Measurements from ENCODE around the gene LAMA3. TPM values are rescaled to one million over a fixed set of nuclear protein-coding genes. Genes with fewer than 3 reads are reported as not detected.

LAMA3 gene
- total RNA-seq, 1 donor from 2014 or later = 106 TPM

DNA sequence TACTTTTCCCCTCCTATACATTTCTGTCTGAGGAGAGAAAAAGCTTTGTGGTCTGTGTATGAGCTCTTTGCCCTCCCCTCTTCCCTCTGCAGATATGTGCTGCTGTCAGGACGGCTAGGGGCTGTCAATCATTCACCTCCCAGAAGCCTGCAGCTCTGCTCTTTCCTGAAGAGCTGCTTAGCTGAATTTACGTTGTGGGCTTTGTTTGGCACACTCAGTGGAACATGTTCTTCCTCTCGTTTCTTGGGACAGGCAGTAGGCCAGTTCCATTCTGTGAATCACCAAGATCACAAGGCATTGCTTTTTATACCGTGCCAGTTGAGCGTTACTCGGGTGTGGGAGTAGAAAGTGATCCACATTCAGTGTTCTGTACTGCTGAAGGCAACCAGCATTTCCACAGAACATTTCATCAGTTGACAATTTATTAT lies 136.7 kb downstream of the LAMA3 start:
- no peaks in the 10 kb centered on the region for H3K36me3 ChIP-seq
- H3K4me1 ChIP-seq = peaks cover 31% of the 10 kb centered on the region
- no peak overlapping the region for H3K4me3 ChIP-seq
- peak in 1 of 2 donors; percentile 97 for DNase-seq (ENCODE audit: extremely low spot score in 2 of 2)
- no peaks in the 10 kb centered on the region for H3K27me3 ChIP-seq
- intact Hi-C loops (cut with DNase I) = loop anchor here (5.0 kb wide), 1 partner anchor 186 kb away; the partner anchor contains the start of gene TTC39C
- H3K27ac ChIP-seq = peak overlapping the region; percentile 81
- TF ChIP-seq POLR2AphosphoS5 (IDR thresholded peaks at IDR 0.05; ENCODE audit: insufficient read depth in 1 of 2, low read depth in 1 of 2) (peak; percentile 49 to 99), POLR2A (IDR thresholded peaks at IDR 0.05) (peak in 1 of 2 donors; percentile 9)
- TF ChIP-seq, protein P1, sequence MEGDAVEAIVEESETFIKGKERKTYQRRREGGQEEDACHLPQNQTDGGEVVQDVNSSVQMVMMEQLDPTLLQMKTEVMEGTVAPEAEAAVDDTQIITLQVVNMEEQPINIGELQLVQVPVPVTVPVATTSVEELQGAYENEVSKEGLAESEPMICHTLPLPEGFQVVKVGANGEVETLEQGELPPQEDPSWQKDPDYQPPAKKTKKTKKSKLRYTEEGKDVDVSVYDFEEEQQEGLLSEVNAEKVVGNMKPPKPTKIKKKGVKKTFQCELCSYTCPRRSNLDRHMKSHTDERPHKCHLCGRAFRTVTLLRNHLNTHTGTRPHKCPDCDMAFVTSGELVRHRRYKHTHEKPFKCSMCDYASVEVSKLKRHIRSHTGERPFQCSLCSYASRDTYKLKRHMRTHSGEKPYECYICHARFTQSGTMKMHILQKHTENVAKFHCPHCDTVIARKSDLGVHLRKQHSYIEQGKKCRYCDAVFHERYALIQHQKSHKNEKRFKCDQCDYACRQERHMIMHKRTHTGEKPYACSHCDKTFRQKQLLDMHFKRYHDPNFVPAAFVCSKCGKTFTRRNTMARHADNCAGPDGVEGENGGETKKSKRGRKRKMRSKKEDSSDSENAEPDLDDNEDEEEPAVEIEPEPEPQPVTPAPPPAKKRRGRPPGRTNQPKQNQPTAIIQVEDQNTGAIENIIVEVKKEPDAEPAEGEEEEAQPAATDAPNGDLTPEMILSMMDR (IDR thresholded peaks at IDR 0.05) = no peak
- no peaks in the 10 kb centered on the region for H3K9me3 ChIP-seq

DNA sequence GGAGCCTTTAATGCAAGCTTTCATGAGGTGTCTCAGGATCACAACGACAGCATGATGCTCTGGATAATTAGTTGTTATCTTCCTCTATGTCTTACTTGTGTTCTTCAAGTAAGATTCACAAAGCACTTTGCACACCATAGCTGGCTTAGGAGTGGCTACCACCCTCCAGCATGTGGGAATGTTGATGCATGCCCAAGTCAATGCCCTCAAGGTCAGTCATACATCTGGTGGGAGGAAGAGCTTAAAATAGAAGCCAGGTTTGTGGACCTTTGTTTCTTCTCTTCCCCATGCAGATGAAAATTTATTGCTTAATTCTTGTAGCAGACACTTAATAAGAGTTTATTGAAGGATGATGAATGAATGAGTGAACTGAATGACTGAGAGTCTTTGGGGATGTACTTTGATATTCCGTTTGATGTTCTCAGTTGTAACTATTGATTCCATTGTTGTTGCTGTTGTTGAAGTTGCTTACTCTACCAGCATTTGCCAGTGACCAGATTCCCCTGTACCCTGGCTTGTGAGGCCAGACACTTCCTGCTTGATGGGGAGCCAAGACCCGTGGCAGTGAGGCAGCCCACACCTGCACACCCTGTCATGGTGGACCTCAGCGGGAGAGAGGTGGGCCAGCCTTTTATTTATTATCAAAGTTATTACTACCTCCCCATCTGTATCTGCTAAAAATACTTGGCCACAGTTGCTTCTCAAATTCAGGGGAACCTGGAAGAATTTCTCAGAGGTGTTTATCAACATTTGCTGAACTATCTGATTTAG lies 137.8 kb downstream of the LAMA3 start:
- Histone ChIP-seq H3K9me3 (no peaks in the 10 kb centered on the region), H3K27ac (peak overlapping the region; percentile 81), H3K36me3 (no peaks in the 10 kb centered on the region), H3K4me1 (peaks cover 31% of the 10 kb centered on the region), H3K4me3 (no peak overlapping the region), H3K27me3 (no peaks in the 10 kb centered on the region)
- intact Hi-C loops (cut with DNase I) = loop anchor here (5.0 kb wide), 1 partner anchor 185 kb away; the partner anchor contains the start of gene TTC39C
- peak in 1 of 2 donors; percentile 87 for DNase-seq (ENCODE audit: extremely low spot score in 2 of 2)
- TF ChIP-seq POLR2A (IDR thresholded peaks at IDR 0.05) (no peak), POLR2AphosphoS5 (IDR thresholded peaks at IDR 0.05; ENCODE audit: insufficient read depth in 1 of 2, low read depth in 1 of 2) (no peak)
- TF ChIP-seq, protein P1 (IDR thresholded peaks at IDR 0.05) = no peak

DNA sequence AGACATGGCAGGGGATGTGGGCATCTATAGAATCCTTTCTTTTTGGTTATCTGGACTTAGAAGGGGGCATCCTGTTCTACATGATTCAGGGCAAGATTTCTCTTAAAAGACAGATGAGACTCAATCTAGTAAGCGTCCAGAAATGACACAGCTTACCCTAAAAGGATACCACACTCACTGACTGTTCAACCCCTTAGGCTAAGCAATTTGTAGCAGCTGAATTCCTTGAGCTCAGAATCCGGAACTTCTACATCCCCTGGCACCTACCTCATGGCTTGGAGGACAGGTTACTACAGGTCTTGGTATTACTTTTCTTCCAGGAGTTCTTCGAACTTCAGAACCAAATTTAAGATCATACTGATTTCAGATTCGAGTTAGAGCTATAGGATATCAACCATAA lies 138.4 kb downstream of the LAMA3 start:
- TF ChIP-seq POLR2AphosphoS5 (IDR thresholded peaks at IDR 0.05; ENCODE audit: insufficient read depth in 1 of 2, low read depth in 1 of 2) (no peak), POLR2A (IDR thresholded peaks at IDR 0.05) (no peak)
- TF ChIP-seq, protein P1 (IDR thresholded peaks at IDR 0.05) = no peak
- intact Hi-C loops (cut with DNase I) = loop anchor here (5.0 kb wide), 1 partner anchor 185 kb away; the partner anchor contains the start of gene TTC39C
- Histone ChIP-seq H3K9me3 (no peaks in the 10 kb centered on the region), H3K4me1 (peaks cover 31% of the 10 kb centered on the region), H3K27ac (peak overlapping the region; percentile 81), H3K27me3 (no peaks in the 10 kb centered on the region), H3K36me3 (no peaks in the 10 kb centered on the region), H3K4me3 (no peak overlapping the region)
- DNase-seq (ENCODE audit: extremely low spot score in 2 of 2) = peak in 1 of 2 donors; percentile 81

DNA sequence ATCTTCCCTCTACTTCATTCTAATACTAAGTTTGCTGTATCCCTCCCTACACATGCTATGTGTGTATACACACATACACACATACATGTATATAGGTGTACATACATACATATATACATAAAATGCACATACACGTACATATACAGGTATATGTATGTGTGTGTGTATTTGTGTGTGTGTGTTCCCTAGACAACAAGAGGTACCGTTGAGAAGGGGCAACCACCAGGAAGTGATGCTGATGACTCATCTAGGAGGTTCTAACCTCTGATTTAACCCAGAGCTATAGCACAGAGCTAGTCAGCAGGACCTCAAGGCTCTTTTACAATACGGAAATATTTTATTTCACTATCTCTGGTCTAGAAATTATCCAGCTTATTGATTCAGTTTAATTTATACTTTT lies 139.2 kb downstream of the LAMA3 start:
- TF ChIP-seq POLR2AphosphoS5 (IDR thresholded peaks at IDR 0.05; ENCODE audit: insufficient read depth in 1 of 2, low read depth in 1 of 2) = no peak
- TF ChIP-seq, protein P1 (IDR thresholded peaks at IDR 0.05) = no peak
- TF ChIP-seq POLR2A (IDR thresholded peaks at IDR 0.05) = no peak
- Histone ChIP-seq H3K27me3 (no peaks in the 10 kb centered on the region), H3K36me3 (no peaks in the 10 kb centered on the region), H3K4me3 (no peak overlapping the region), H3K9me3 (no peaks in the 10 kb centered on the region), H3K4me1 (peaks cover 31% of the 10 kb centered on the region), H3K27ac (peak overlapping the region; percentile 15)
- intact Hi-C loops (cut with DNase I) = loop anchor here (5.0 kb wide), 1 partner anchor 184 kb away; the partner anchor contains the start of gene TTC39C
- peak in 1 of 2 donors; percentile 44 for DNase-seq (ENCODE audit: extremely low spot score in 2 of 2)

DNA sequence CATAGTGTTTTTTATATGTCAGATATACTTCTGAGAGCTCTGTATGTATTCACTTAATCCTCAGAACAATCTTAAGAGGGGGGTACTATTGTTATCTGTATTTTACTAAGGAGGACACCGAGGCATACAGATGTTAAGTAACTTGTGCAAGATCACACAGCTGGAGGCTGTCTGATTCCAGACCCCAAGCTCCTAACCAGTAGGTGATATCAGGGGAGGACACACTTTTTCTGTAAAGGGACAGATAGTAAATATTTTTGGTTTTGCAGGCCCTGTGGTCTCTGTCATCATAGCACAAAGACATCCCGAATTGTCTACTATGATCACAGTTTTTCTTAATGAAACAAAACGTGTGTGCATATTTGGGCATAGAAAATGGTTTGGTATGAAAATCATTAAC lies 143.7 kb downstream of the LAMA3 start:
- Histone ChIP-seq H3K4me3 (no peak overlapping the region), H3K4me1 (no peaks in the 10 kb centered on the region), H3K27ac (no peak overlapping the region), H3K36me3 (peaks cover 0 to 8% of the 10 kb centered on the region in 2 donors), H3K9me3 (no peaks in the 10 kb centered on the region), H3K27me3 (no peaks in the 10 kb centered on the region)
- intact Hi-C loops (cut with DNase I) = loop anchor here (5.0 kb wide), 1 partner anchor 44 kb away; no protein-coding TSS in a partner anchor
- no peak for TF ChIP-seq POLR2A (IDR thresholded peaks at IDR 0.05)
- TF ChIP-seq POLR2AphosphoS5 (IDR thresholded peaks at IDR 0.05; ENCODE audit: insufficient read depth in 1 of 2, low read depth in 1 of 2) = no peak
- TF ChIP-seq, protein P1 (IDR thresholded peaks at IDR 0.05) = no peak
- no peak for DNase-seq (ENCODE audit: extremely low spot score in 2 of 2)
